Sigmoid colon (tissue), 7 donors: ENCODE measurements around the gene TNC. TPM values are rescaled to one million over a fixed set of nuclear protein-coding genes. Genes with fewer than 3 reads are reported as not detected.
A peak's percentile ranks its signal among the peaks of the same experiment; 100 is the strongest.
"Not testable (repeated sequence)": the region's sequence is repeated elsewhere in the genome, so short reads cannot be mapped to it uniquely, and the experiment has no call there.

Experiments used
- DNase-seq: peaks from one replicate; pipeline ENCODE4 v3.0.0-alpha.2; 2019
- H3K27ac ChIP-seq, 4 donors: fragments of 200-600 bp; sonication (generic); one replicate each; pipeline ENCODE4 v1.5.1; 2016 to 2019; ENCODE audit warnings: mild to moderate bottlenecking in 1 of 4
- H3K27me3 ChIP-seq, 3 donors: fragments of 200-600 bp; sonication (generic); one replicate each; pipeline ENCODE4 v1.5.1; 2019; ENCODE audit warnings: mild to moderate bottlenecking in 1 of 3
- H3K36me3 ChIP-seq, 4 donors: fragments of 200-600 bp; sonication (generic); one replicate each; pipeline ENCODE4 v1.5.1; 2016 to 2019
- H3K4me1 ChIP-seq, 4 donors: fragments of 200-600 bp; sonication (generic); one replicate each; pipeline ENCODE4 v1.5.1; 2017 to 2019
- H3K4me3 ChIP-seq, 4 donors: fragments of 200-600 bp; sonication (generic); one replicate each; pipeline ENCODE4 v1.5.1; 2017 to 2019; ENCODE audit warnings: mild to moderate bottlenecking in 2 of 4, moderate library complexity in 1 of 4
- H3K9me3 ChIP-seq, 4 donors: fragments of 200-600 bp in 3 of 4; sonication (generic) in 3 of 4; one replicate each; pipeline versions ENCODE4 v1.5.1 to v1.6.1; 2013 to 2019
- CTCF ChIP-seq, 4 experiments: fragments of 450-650 bp in 3 of 4; fragments of 200-600 bp in 1 of 4; IDR thresholded peaks; one replicate each; pipeline ENCODE4 v1.5.1; 2016 to 2019; ENCODE audit warnings: antibody characterized with exemption in 4 of 4, mild to moderate bottlenecking in 3 of 4, moderate library complexity in 2 of 4
- EP300 ChIP-seq, 4 donors: sonication (generic); formaldehyde crosslinking; IDR thresholded peaks; one replicate each; pipeline ENCODE4 v1.6.1; 2017; ENCODE audit warnings: antibody characterized with exemption in 4 of 4
- POLR2A ChIP-seq, 2 donors: fragments of 450-650 bp; IDR thresholded peaks; one replicate each; pipeline ENCODE4 v1.6.1; 2016; ENCODE audit warnings: antibody characterized with exemption in 2 of 2, mild to moderate bottlenecking in 2 of 2, moderate library complexity in 2 of 2
- POLR2AphosphoS5 ChIP-seq, 4 donors: sonication (generic); formaldehyde crosslinking; IDR thresholded peaks; one replicate each; pipeline ENCODE4 v1.6.1; 2017; ENCODE audit warnings: antibody characterized with exemption in 4 of 4
- WGBS, 2 donors: extraction: QIAGEN DNeasy Blood & Tissue Kit; methylation state at CpG; one replicate each; pipeline ENCODE4 v1.1.7; 2013; 5-methylcytosine and 5-hydroxymethylcytosine counted together
- intact Hi-C: fragments of 100-400 bp; cut with DNase I; formaldehyde crosslinking; loops from one replicate; pipeline ENCODE4 v1.15.1; 2023
- polyA plus RNA-seq, 3 donors: library from polyadenylated mRNA; stranded (reverse); fragments of 200-250 nt; gene quantifications; one replicate each; pipeline ENCODE4 v1.2.3, GENCODE V29; 2013
- total RNA-seq, 4 donors: library from RNA; depleted of rRNA; stranded (reverse); fragments of >200 nt; gene quantifications; one replicate each; pipeline ENCODE4 v1.1.0, GENCODE V29; 2016
- donor health status: healthy with polysubstance abuse.
- donor health status: Bipolar disorder and iron deficiency.
- donor health status: healthy.

TNC gene
- total and polyA plus RNA-seq, 7 donors, result 0.69 to 742 (median 127) TPM

- H3K4me1 ChIP-seq, result peaks cover 0 to 49% (median 41%) of the 10 kb centered on the region in 4 donors
- intact Hi-C loops, result no loop called here
These were observed 17.0 kb upstream of the TNC start for GRCh38 chr9:115134941-115135340.

GRCh38 chr9:115133649-115134048 lies 15.7 kb upstream of the TNC start:
- intact Hi-C loops, result no loop called here
- WGBS, 2 donors, result 63 to 70% methylated on average over 2 of the region's 2 CpGs
- no peak overlapping the region for H3K4me3 ChIP-seq

More at GRCh38 chr9:115134941-115135340, 17.0 kb upstream of the TNC start:
- Histone ChIP-seq H3K36me3 (no peaks in the 10 kb centered on the region), H3K4me3 (no peak overlapping the region), H3K27ac (peak overlapping the region in 3 of 4 donors; percentile 70 to 82 (median 76)), H3K27me3 (no peaks in the 10 kb centered on the region), H3K9me3 (no peaks in the 10 kb centered on the region)
- DNase-seq, result no peak
- TF ChIP-seq EP300 (IDR thresholded peaks at IDR 0.05) (peak in 3 of 4 donors; percentile 12 to 78 (median 73)), POLR2AphosphoS5 (IDR thresholded peaks at IDR 0.05) (peak; percentile 25 to 78 (median 62)), CTCF (IDR thresholded peaks at IDR 0.05) (no peak)
- WGBS, 2 donors, result 72 to 73% methylated on average over 4 of the region's 4 CpGs

GRCh38 chr9:115132648-115133047 lies 14.7 kb upstream of the TNC start:
- Histone ChIP-seq H3K36me3 (no peaks in the 10 kb centered on the region), H3K9me3 (no peaks in the 10 kb centered on the region), H3K4me3 (no peak overlapping the region), H3K27ac (peak overlapping the region in 3 of 4 donors; percentile 34 to 82 (median 76)), H3K27me3 (no peaks in the 10 kb centered on the region), H3K4me1 (peaks cover 0 to 50% (median 41%) of the 10 kb centered on the region in 4 donors)
- intact Hi-C loops, result no loop called here
- peak; percentile 72 for DNase-seq
- WGBS, 2 donors, result 75 to 79% methylated on average over 12 of the region's 12 CpGs
- no peak for TF ChIP-seq CTCF (IDR thresholded peaks at IDR 0.05)
- TF ChIP-seq POLR2A (IDR thresholded peaks at IDR 0.05), result no peak
- no peak for TF ChIP-seq EP300 (IDR thresholded peaks at IDR 0.05)
- no peak for TF ChIP-seq POLR2AphosphoS5 (IDR thresholded peaks at IDR 0.05)

More at GRCh38 chr9:115133649-115134048, 15.7 kb upstream of the TNC start:
- Histone ChIP-seq H3K27me3 (no peaks in the 10 kb centered on the region), H3K27ac (peak overlapping the region in 3 of 4 donors; percentile 70 to 82 (median 76)), H3K4me1 (peaks cover 0 to 49% (median 41%) of the 10 kb centered on the region in 4 donors), H3K9me3 (no peaks in the 10 kb centered on the region), H3K36me3 (no peaks in the 10 kb centered on the region)
- TF ChIP-seq POLR2A (IDR thresholded peaks at IDR 0.05), result no peak
- no peak for TF ChIP-seq CTCF (IDR thresholded peaks at IDR 0.05)
- TF ChIP-seq POLR2AphosphoS5 (IDR thresholded peaks at IDR 0.05), result no peak
- no peak for TF ChIP-seq EP300 (IDR thresholded peaks at IDR 0.05)
- DNase-seq, result no peak

- Histone ChIP-seq H3K36me3 (no peaks in the 10 kb centered on the region), H3K9me3 (no peaks in the 10 kb centered on the region), H3K4me3 (no peak overlapping the region), H3K27me3 (no peaks in the 10 kb centered on the region), H3K27ac (peak overlapping the region in 3 of 4 donors; percentile 55 to 82 (median 76)), H3K4me1 (peaks cover 0 to 41% (median 28%) of the 10 kb centered on the region in 4 donors)
- no peak for DNase-seq
- TF ChIP-seq EP300 (IDR thresholded peaks at IDR 0.05) (no peak), CTCF (IDR thresholded peaks at IDR 0.05) (no peak)
- intact Hi-C loops, result no loop called here
- WGBS, 2 donors, result 87 to 92% methylated on average over 3 of the region's 3 CpGs
These were observed 12.2 kb upstream of the TNC start for GRCh38 chr9:115130176-115130575.

- peaks cover 0 to 29% (median 16%) of the 10 kb centered on the region in 4 donors for H3K4me1 ChIP-seq
- H3K4me3 ChIP-seq, H3K27me3 ChIP-seq, H3K36me3 ChIP-seq, H3K27ac ChIP-seq, DNase-seq, intact Hi-C loops, H3K9me3 ChIP-seq: not testable (repeated sequence)
- 91% methylated on average over 6 of the region's 6 CpGs for WGBS, 2 donors
These were observed 10.8 kb upstream of the TNC start for GRCh38 chr9:115128726-115129125.
